Activated CD4-positive, alpha-beta T cell treated with anti-CD3 and anti-CD28 coated beads, Interleukin-2, amount 50 U/mL, for 1 hour (primary cell): ENCODE results near the gene WDR77.

Experiments used
- DNase-seq: peaks from one replicate; pipeline ENCODE4 v3.0.0-alpha.2; 2020

Gene WDR77

DNA sequence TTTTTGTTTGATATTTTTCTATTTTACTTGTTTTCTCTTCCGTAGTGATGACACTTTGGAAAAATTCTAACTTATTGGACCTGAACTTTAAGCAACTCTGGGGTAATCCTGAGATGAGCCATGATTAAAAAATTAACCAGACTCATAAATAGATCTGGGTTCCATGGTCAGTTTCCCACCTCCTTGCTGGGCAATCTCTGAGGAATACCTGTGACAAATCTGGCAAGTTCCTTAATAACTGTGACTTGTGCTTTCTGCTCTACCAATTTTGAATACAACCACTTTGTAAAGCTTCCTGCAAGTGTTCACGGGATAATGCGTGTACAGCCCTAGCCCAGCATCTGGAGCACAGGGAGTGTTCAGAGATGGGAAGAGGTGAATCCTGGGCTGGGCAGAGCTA lies 24.8 kb downstream of the WDR77 start:
- no peak for DNase-seq

- DNase-seq, result no peak
Measured at GRCh38 chr1:111422546-111423391, 26.3 kb downstream of the WDR77 start.

DNA sequence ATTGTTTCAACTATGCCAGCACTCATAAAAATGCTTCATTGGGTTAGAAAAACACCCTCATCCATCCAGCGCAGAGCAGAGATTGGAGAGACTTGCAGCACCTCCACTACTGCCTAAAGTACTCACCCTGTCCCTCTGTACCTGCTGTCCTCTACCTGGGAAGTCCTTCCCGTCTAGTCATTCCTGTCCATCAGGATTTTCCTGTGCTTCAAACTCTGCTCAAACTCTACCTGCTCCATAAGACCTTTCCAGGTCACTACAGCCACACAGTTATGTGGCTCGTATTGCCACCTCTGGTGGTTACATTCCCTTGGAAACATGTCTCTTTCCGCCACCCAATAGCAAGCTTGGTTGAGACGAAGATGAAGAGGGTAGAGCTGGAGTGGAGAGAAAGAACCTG lies 28.7 kb downstream of the WDR77 start:
- no peak for DNase-seq

- no peak for DNase-seq
Measured at GRCh38 chr1:111419037-111419436, 30.0 kb downstream of the WDR77 start.

- DNase-seq, result no peak
Measured at GRCh38 chr1:111417755-111418154, 31.3 kb downstream of the WDR77 start.

DNA sequence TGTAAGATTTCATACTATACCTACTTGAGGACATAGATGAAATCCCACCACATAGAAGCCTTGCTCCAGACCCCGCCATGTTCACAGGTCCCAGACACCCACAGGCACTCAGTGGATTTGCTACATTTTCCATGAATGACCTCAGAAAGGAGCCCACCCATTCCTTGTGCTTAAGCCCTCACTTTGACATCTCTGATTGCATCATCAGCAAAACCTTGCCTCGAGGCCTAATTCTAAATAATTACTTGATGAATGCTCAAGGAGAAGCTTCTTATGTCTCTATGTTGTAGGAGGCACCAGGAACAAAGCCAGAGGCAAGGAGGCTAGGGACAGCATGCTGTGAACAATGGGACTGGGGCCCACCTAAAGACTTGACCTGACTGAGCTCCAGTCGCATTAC lies 33.6 kb downstream of the WDR77 start:
- no peak for DNase-seq

- no peak for DNase-seq
Measured at GRCh38 chr1:111414756-111415155, 34.3 kb downstream of the WDR77 start.

DNA sequence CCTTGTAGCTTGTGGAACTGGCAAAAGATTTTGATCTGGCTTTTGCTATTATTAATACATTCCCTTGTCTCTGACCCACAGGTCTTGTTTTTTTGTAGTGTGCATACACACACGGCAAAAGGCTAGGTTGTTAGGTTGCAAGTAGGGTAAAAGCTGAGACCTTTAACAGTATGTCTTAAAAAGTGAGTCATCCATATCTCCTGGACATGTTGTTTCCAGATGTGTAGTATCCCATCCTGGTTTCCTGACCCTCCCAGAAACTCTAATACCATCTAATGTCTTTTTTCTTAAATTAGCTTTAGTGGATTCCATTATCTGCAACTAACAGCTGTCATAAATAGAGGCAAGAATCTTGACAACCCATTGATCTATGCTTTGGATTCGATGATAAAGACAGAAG lies 36.2 kb downstream of the WDR77 start:
- no peak for DNase-seq

DNA sequence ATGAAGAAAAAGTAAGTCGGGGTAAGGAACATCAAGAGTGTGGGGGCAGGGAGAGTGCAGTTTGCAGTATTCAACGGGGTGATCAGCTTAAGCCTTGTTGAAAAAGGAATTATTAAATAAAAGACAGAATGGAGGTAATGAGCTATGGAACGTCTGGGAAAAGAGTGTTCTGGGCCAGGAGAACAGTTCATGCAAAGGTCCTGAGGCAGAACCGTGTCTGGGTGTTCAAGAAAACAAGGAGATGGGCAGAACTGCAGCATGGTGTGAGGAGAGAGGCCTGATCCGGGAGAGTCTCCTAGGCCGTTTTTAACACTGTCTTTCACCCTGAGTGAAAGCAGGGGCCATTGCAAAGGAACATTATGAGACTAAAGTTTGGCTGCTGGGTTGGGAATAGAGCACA lies 41.8 kb downstream of the WDR77 start:
- no peak for DNase-seq

DNA sequence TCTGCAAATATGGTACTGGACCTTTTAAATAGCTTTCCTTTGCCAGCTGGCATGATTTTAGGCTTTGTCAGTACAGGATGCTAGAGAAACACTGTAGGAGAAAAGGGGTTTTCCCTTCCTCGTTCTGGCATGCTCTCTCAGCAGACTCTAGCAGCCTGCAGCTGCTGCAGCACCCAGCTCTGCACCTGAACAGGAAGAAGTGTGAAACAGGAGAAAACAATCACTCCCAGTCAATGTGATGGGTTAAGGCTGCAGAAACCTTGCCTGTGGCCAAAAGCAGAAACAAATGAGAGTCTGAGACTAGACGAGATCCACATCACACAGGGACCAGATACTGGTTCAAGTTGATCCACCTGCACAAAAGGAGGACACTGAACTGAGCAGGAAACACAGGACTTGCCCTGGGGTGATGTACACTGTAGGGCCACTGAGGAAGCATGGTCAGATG lies 42.7 kb downstream of the WDR77 start:
- DNase-seq, result peak; percentile 36

DNA sequence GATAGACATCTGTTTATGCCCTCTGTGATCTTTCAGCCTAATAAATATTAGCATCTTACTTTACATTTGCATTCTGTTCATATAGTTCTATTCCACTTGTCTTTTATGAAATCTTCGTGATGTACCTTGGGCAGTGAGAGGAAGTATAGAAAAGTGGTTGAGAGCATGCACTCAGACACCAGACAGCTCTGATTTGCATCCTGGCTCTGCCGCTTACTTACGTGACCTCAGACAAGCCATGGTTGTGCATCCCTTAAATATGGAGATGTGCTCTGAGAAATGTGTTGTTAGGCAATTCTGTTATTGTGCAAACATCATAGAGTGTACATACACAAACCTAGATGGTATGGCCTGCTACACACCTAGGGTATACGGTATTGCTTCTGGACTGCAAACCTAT lies 44.5 kb downstream of the WDR77 start:
- no peak for DNase-seq

DNA sequence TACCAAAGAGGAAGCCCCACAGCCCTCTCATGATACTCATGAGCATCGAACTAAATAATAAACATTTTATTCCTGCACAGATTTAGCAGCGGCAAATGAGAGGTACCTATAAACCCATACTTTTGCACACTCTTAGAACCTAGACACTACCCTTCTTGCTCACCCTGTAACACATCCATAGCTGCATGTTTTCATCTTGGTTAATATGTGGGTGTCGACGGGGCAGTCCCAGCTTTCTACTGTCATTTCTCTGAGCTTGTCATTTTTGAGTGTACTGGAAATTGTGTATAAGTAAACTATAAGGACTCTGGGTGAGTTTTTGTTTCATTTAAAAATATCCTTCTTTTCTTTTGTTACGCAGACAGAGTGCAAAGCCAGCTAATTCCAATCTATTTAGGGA lies 47.0 kb downstream of the WDR77 start:
- no peak for DNase-seq

GRCh38 chr1:111399792-111400610 lies 49.1 kb downstream of the WDR77 start:
- peak; percentile 41 for DNase-seq

GRCh38 chr1:111392460-111392945 lies 56.6 kb downstream of the WDR77 start:
- no peak for DNase-seq

GRCh38 chr1:111392042-111392441 lies 57.0 kb downstream of the WDR77 start:
- no peak for DNase-seq
